HEK293 (cell line): Measurements from ENCODE around the gene ZNF618.

Experiments
- GLIS2 ChIP-seq: fragments of 450-650 bp; formaldehyde crosslinking; IDR thresholded peaks from 2 replicates; pipeline ENCODE4 v1.5.1; 2016; ENCODE audit warnings: missing biosample characterization, missing genetic modification characterization
- KLF9 ChIP-seq: fragments of 450-650 bp; formaldehyde crosslinking; IDR thresholded peaks from 2 replicates; pipeline ENCODE4 v1.5.1; 2016; ENCODE audit warnings: missing biosample characterization, missing genetic modification characterization, low read depth
- MYNN ChIP-seq: fragments of 450-650 bp; formaldehyde crosslinking; IDR thresholded peaks from 2 replicates; pipeline ENCODE4 v1.5.1; 2016; ENCODE audit warnings: missing biosample characterization, missing genetic modification characterization, borderline replicate concordance
- TCF7L2 ChIP-seq: IDR thresholded peaks from 2 replicates; pipeline ENCODE4 v1.6.1; 2011; ENCODE audit warnings: low read depth, mild to moderate bottlenecking, inconsistent platforms, low read length, moderate library complexity, borderline replicate concordance
- ZBTB26 ChIP-seq: fragments of 450-650 bp; formaldehyde crosslinking; optimal IDR thresholded peaks from 2 replicates; pipeline ENCODE3; 2016; ENCODE audit warnings: missing biosample characterization, mild to moderate bottlenecking, missing genetic modification characterization
- ZBTB8A ChIP-seq: fragments of 450-650 bp; formaldehyde crosslinking; IDR thresholded peaks from 2 replicates; pipeline ENCODE4 v1.5.1; 2016; ENCODE audit warnings: missing biosample characterization, missing genetic modification characterization
- ZNF146 ChIP-seq: fragments of 450-650 bp; formaldehyde crosslinking; IDR thresholded peaks from 2 replicates; pipeline ENCODE4 v1.5.1; 2016; ENCODE audit warnings: missing biosample characterization, missing genetic modification characterization
- ZNF350 ChIP-seq: fragments of 450-650 bp; formaldehyde crosslinking; IDR thresholded peaks from 2 replicates; pipeline ENCODE4 v1.5.0; 2017; ENCODE audit warnings: missing biosample characterization, mild to moderate bottlenecking, missing genetic modification characterization
- ZNF366 ChIP-seq: fragments of 450-650 bp; formaldehyde crosslinking; conservative IDR thresholded peaks from 2 replicates; pipeline ENCODE4 v1.5.1; 2016; ENCODE audit warnings: missing biosample characterization, missing genetic modification characterization
- TF ChIP-seq, protein P1 (sequence below): fragments of 450-650 bp; formaldehyde crosslinking; IDR thresholded peaks from 2 replicates; pipeline ENCODE4 v1.5.1; 2016; ENCODE audit warnings: missing biosample characterization, missing genetic modification characterization

GRCh38 chr9:114002271-114002985 is 126.3 kb downstream of the ZNF618 start:
- TF ChIP-seq, protein P1, sequence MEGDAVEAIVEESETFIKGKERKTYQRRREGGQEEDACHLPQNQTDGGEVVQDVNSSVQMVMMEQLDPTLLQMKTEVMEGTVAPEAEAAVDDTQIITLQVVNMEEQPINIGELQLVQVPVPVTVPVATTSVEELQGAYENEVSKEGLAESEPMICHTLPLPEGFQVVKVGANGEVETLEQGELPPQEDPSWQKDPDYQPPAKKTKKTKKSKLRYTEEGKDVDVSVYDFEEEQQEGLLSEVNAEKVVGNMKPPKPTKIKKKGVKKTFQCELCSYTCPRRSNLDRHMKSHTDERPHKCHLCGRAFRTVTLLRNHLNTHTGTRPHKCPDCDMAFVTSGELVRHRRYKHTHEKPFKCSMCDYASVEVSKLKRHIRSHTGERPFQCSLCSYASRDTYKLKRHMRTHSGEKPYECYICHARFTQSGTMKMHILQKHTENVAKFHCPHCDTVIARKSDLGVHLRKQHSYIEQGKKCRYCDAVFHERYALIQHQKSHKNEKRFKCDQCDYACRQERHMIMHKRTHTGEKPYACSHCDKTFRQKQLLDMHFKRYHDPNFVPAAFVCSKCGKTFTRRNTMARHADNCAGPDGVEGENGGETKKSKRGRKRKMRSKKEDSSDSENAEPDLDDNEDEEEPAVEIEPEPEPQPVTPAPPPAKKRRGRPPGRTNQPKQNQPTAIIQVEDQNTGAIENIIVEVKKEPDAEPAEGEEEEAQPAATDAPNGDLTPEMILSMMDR (tag by site-specific recombination): no peak
- TF ChIP-seq ZNF366 (tag by site-specific recombination) (no peak), MYNN (no peak), GLIS2 (tag by site-specific recombination) (no peak), TCF7L2 (no peak), ZBTB8A (tag by site-specific recombination) (no peak), ZNF146 (tag by site-specific recombination) (no peak), ZNF350 (no peak), KLF9 (tag by site-specific recombination) (no peak), ZBTB26 (no peak)
